HL-60/S4 (cell line): ENCODE data around the gene AMN.

Source experiments
- in situ Hi-C: fragments of 300-500 bp; cut with MboI; formaldehyde crosslinking; loops from 2 replicates; pipeline ENCODE4 v1.14.3; 2022; ENCODE audit warnings: low sequenced_read_pairs

The AMN gene

DNA sequence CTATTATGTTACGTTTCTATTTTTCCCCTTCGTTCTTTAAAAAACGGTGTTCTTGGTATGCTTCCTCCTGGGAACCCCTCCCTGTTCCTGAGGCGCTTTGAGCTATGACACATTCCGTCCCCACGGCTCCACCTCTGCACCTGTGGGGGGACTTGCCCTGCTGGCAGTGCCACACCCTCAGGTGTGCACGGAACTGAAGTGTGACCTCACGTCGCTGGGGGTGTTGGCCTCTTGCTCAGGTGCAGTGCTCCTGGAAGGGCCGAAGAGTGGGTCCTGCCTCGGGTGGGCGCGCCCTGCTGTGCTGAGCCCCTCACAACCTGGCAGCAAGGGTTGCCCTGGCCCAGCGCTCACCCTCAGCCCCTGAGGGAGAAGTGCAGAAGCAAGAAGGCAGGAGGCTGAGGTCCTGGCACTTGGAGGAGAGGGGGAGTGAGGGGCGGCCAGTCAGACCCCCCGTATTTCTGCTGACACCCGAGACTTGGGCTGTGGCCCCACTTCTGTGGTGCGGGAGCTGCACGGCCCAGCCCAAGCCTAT is 4.9 kb downstream of the AMN start:
- in situ Hi-C loops = no loop called here

DNA sequence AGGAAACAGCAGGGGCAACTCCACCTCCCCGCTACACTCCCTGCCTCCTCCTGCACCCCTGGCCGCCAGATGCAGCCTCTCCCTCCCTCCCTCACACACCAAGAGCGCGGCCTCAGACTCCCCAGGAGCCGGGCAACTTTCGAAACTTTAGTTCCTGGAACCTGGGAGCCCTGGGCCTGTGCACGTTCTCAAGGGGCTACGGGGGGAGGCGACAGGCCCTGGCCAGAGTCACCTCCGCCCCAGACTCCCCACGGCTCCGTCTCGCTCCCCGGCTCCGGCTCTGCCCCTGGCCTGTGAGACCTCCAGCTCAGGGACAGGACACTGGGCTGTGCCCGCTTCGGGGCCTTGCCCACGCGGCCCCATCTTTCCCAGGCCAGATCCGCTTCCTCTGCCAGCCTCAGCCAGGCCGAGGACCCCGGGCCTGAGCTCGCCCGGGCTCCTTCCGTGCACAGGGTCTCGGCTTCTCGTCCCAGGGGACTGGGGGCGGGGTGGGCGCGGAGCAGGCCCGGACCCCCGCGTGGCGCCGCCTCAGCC is 5.5 kb downstream of the AMN start:
- in situ Hi-C loops = no loop called here

DNA sequence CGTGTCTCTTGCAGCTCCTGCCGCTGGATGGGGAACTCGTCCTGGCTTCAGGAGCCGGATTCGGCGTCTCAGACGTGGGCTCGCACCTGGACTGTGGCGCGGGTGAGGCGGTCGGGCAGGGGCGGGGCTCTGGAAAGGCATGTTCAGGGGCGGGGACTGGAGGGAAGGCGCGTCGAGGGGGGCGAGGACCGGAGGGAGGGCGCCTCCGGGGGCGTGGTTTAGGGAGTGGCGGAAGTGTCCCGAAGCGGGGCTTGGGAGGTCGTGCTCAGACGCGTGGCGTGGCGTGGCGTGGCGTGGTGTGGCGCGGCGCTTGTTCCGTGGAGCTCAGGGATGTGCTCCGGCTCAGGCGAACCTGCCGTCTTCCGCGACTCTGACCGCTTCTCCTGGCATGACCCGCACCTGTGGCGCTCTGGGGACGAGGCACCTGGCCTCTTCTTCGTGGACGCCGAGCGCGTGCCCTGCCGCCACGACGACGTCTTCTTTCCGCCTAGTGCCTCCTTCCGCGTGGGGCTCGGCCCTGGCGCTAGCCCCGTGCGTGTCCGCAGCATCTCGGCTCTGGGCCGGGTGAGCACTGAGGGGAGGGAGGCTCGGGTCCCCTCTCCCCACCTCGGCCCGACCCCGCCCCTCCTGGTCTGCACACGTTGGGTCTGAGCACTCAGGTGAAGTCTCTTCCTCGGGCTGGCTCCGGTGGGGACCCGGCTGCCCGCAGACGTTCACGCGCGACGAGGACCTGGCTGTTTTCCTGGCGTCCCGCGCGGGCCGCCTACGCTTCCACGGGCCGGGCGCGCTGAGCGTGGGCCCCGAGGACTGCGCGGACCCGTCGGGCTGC is 6.2 kb downstream of the AMN start:
- in situ Hi-C loops = no loop called here

DNA sequence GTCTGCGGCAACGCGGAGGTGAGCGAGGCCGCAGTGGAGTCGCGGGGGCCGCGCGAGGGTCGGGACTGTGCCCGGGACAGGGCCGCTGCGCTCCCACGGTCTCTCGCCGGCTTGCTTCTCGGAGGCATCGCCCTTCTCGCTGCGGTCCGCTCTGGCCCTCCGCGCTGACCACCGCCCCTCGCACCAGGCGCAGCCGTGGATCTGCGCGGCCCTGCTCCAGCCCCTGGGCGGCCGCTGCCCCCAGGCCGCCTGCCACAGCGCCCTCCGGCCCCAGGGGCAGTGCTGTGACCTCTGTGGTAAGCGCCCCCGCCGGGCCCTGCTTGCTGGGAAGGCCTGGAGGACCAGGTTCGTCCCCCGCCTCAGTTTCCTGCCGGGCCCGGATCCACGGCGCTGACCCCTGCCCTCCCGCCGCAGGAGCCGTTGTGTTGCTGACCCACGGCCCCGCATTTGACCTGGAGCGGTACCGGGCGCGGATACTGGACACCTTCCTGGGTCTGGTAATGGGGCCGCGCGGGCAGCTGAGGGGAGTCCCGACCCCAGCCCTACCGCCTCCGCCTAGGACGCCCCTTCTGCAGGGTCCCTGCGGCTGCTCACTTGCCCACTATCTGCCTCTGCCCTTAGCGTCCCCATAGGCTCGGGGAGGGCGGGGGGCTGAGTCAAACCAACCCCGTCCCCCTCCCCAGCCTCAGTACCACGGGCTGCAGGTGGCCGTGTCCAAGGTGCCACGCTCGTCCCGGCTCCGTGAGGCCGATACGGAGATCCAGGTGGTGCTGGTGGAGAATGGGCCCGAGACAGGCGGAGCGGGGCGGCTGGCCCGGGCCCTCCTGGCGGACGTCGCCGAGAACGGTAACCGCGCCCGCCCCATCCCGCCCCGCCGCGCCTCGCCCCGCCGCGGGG is 7.0 kb downstream of the AMN start:
- in situ Hi-C loops = no loop called here

DNA sequence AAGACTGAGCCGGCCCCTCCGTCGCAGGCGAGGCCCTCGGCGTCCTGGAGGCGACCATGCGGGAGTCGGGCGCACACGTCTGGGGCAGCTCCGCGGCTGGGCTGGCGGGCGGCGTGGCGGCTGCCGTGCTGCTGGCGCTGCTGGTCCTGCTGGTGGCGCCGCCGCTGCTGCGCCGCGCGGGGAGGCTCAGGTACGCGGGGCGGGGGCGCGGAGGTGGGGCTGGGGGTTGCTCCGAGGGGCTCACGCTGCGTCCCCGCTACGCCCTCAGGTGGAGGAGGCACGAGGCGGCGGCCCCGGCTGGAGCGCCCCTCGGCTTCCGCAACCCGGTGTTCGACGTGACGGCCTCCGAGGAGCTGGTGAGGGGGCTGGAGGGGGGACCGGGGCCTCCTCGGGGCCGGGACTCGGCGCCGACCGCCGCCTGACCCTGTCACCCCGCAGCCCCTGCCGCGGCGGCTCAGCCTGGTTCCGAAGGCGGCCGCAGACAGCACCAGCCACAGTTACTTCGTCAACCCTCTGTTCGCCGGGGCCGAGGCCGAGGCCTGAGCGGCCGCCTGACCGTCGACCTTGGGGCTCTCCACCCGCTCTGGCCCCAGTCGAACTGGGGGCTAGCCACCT is 7.8 kb downstream of the AMN start:
- in situ Hi-C loops = no loop called here

DNA sequence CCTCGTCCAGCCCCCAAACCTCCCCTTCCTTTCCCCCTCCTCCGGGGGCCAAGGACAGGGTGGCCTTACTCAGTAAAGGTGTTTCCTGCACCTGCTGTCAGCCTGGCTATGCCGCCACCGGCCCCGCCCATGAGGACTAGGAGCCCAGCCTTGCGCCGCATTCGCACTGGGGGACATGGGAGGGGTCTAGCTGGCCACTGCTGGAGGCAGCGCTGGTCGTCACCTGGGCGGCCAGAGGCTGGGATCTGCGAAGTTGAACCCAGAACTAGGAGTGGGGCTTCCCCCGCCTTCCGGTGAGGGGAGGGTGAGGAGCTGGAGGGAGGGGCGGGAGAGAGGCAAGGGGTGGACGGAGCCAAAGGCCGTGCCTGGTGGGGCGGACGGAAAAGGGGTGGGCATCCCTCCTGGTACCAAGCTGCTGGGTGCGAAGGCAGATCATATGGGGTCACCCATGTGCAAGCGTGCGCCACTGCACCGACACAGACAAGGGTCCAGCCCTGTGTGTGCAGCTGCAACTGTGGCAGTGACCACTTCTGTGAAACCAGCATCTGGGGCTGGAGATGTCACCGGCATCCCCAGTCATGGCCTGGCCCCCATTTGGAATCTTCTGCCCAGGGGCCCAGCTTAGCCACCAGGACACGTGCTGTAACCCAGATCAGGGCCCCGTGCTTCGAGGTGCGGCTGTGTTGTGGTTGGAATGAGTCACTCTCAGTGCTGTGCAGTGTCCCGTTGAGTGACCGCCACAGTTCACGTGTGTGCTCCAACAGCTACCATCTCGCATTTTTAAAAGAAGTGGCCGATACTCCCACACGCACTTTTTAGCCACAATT is 8.5 kb downstream of the AMN start:
- in situ Hi-C loops = no loop called here

DNA sequence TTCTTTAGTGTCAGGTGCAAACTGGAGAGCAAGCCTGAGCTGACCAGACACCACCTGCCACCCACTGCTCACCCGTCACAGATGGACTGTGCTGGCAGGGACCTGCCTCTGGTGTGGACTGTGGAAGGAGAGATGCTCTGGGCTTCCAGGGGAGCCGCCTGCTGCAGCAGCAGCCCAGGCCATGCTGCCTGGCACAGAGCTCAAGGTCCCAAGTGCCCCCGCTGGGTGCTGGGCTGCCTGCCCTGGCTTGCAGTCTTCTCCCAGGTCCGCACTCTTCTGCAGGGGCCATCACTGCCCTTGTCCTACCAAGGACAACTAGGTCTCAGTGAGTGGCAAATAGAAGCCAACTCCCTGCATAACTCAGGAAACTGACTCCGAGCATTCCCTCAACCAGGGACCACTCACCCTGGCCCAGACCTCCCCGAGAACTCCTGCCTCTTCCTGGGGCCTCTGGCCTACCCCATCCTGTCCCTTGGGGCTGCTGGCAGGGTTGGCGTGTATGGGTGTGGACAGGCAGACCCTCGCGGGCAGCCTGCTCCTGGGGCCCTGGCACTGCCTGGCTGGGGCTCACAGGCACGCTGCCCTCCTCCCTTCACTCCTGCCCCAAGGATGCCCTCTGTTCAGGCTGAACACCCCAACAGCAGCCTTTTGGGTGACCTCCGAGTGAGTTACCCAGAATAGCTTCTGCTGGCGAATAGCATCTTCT is 9.3 kb downstream of the AMN start:
- in situ Hi-C loops = no loop called here

DNA sequence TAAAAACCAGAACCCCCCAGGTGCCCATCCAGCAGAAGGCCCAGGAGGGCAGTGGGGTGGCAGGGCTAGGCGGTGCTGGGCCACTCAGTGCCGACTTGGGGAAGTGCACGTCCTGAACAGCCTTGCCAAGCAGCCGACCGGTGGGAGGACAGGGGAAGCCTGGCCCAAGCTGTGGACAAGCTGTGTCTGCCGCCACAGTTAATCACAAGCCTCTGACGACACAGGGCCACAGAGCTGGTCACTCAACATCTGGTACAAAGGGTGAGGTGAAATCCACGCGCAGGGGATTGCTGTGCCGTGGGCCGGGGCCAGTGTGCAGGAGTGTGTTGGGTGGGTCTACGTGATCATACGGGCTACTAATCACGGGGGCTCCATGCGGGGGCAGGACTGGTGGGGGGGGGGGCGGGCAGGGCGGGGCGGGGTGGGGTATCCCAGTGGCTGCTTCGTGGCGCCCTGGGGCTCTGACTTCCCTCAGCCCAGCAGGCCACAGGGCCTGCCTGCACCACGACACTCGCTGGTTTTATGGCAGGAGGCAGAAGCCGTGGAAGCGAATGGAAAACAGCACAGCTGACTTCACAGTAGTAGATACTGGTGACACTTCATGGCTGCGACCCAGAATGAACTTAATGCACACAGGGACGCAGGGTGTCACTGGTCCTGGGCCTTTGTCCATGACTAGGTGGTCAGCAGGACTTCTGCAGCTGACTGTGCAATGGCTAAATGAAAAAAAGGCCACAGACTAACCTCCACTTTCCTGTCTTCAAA is 10.2 kb downstream of the AMN start:
- in situ Hi-C loops = no loop called here

DNA sequence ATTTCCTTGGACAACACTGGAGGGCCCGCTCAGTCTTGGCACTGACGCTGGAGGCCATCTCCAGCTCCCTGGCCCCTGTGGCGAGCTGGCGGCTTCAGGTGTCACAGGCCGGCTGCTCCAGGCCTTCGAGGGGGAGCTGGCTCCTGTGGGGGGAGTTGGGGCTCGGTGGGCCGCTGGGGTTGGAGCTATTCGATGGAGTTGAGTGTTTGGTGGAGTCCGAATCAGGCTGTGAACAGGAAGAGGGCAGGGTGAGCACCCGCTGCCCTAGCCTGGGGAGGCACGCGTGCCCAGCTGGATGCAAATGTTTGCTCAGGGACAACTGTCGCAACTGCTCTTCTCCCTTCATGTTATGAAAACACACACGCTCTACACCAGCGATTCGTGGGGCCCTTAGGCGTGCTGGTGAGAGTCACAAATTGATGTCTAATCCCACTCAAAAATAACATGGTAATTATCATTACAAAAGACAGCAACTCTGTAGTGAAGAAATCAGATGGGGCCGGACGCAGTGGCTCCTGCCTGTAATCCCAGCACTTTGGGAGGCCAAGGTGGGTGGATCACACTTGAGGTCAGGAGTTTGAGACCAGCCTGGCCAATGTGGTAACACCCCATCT is 11.3 kb downstream of the AMN start:
- in situ Hi-C loops = no loop called here

DNA sequence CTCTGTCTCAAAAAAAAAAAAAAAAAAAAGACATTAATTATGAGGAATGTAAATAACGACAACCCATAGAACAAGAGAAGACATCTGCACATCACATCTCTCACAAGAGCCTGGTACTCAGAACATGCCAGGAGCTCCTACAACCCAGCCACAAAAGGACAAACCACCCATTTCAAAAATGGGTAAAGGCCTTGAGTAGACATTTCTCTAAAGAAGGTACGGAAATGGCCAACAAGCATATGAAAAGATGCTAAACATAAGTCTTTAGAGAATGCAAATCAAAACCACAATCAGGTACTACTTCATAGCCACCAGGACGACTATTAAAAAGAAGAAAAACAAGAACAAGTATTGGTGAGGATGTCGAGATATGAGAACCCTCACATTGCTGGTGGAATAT is 13.3 kb downstream of the AMN start:
- in situ Hi-C loops = no loop called here

DNA sequence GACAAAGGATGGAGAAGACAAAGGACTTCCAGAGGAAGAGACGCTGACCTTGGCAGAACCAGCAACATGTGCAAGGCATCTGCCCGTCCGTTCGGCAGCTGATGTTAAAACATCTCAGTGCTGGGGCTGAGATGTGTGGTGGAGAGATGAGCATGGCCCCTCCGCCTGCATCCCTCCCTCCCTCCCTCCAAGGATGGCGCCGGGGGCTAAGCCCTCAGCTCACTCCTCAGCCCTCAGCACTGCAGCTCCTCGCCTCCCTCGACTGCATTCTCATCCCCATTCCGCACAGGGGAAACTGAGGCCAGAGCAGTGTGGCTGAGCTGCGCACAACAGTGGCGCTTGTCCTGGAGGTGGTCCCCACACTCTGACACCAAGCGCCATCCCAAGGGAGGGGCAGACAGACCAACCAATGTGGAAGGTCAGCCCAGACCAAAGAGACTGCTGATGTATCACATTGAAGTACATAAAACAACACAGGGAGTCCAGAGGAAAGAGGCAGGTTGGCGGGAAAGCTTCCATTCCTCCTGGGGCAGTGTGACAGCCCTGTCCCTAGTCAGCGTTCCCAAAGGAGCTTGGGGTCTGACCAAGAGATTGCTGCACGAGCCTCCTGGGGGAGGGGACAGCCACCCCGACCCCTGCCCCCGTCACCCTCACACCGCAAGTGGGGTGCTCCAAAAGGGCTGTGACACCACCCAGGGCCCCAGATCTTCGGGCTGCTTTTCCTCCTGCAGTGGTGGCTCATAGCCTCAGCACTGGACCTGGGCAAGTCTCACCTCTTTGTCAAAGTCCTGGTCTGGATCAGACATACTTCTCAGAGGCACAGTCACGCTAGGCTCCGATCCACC is 15.1 kb downstream of the AMN start:
- in situ Hi-C loops = no loop called here

DNA sequence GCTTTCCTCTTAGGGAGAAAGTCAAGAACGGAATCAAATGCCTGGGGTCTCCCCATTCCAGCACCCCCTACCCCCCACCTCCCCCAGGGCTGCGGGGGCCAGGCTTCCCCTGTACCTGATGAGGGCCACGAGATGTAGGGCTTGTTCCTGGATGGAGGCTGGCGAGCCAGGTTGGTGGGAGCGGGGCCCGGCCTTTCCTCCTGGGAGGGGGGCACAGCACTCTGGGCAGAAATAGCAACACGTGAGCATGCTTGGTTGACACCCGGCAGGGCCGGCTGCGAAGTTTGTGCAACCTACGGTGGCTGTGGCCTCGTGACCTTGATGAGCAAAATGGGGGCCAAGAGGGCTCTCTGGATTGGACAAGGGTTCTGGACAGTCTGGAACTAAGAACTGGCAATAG is 15.7 kb downstream of the AMN start:
- in situ Hi-C loops = no loop called here

DNA sequence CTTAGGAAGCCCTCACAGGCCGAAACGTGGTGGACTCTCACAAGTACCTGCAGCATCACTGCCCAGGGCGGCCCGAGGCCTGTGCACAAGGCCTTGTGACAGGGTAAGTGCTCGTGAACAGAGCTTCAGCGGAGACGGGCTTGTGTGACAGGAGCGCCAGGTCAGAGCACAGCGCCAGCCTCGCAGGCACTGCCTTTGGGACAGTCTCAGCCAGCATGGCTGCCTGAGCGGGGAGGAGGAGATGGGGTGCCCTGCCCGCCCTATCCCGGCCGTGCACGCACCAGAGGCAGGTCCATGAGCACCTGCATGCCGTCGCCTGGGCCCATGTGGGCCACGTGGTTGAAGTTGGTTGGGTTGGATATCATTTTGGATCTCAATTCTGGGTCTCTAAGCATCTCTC is 16.9 kb downstream of the AMN start:
- in situ Hi-C loops = no loop called here

DNA sequence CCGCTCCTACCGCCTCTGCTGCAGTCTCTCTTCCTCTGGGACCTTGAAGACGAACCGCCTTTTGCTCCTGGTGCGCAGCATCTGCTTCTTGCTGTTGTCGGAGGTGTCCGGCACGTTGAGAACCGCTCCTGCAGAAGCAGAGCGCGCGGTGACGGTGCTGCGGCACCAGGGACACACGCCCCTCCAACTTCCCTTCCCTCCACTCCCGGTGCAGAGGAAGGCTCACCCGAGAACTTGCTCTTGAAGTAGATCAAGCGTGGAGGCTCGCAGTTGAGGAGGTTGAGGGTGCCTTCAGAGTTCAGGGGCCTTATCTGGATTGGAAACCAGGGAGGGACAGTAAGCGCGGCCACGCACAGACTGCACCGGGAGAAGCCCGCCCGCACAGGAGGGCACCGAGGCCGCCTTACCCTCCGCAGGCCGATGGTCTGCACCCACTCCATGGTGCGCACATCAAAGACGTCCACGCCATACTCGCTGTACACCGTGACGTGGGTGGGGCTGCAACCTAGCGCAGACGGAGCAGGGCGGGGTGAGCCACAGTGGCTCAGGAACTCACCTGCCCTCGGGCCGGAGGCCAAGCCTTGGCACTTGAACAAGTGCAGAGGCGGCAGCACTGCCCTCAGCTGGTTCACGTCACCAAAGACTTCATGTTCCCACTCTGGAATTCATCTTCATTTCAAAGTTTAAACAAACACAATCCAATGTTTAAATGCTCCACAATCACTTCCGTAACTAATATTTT is 17.5 kb downstream of the AMN start:
- in situ Hi-C loops = no loop called here

DNA sequence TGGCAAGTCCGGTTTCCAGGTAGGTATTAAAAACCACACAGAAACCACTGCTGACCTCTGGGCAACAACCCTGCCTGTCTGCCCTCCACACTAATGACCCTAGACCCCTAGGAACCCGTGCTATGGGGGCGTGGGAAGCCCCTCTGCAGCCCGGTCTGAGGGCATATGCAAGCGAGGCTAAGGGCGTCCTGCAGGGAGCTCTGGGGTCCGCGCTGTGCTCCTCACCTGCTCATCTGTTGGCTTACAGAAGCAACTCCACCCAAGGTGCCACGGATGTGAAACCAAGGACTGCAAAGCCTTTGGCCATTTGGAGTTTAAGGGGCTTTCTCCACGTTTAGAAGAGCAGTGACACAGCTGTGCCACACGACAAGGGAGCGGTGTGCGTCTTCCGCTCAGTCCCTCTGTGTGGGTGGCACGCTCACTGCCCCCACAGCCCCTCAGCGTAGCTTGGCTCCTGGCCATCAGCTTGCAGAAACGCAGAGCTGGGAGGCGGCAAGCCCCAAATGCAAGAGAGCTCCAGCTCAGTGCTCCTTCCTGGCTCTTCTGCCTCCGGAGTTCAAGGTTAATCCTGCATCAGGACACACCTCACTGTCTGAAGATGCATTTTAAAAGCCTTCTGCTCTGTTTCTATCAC is 18.4 kb downstream of the AMN start:
- in situ Hi-C loops = no loop called here

DNA sequence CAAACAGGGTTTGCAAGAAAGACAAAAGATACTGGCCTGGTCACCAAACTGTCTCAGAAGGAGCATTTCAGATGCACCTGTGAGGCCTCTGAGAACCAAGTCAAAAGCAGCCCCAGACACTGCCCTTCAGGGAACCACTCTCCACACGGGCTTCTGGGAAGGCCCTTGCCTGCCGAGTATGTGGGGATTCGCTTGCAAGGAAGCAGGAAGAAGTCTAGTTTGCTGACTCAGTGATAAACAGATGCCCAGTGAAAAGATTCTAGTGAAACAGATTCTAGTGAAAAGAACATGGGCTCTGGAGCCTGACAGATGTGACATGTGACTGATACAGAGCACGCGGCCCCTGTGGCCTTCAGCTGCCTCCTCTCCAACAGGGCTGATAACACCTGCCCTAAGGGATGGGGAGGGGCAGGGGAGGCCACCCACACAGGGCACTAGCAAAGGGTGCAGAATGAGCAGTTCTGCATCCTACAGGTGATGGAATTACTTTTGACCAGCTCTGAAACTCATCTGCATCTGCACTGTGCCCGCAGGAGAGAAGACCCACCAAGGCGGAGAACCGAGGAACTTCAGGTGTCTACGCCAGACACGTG is 19.1 kb downstream of the AMN start:
- in situ Hi-C loops = no loop called here
